Endothelial cell (in vitro differentiated cells): ENCODE data around the gene TATDN3. TPM values are rescaled to one million over a fixed set of nuclear protein-coding genes. Genes with fewer than 3 reads are reported as not detected.

Source experiments
- DNase-seq: peaks from one replicate; pipeline ENCODE4 v3.0.0; 2021; ENCODE audit warnings: low spot score
- H3K27ac Mint-ChIP-seq: one replicate; pipeline ENCODE4 v1.8.0; 2021; ENCODE audit warnings: mixed read lengths, inconsistent platforms; ENCODE audit not compliant: unreplicated experiment
- H3K27me3 Mint-ChIP-seq: one replicate; pipeline ENCODE4 v1.8.0; 2021; ENCODE audit warnings: mild to moderate bottlenecking, moderate library complexity, mixed read lengths, inconsistent platforms; ENCODE audit not compliant: unreplicated experiment
- H3K36me3 Mint-ChIP-seq: one replicate; pipeline ENCODE4 v1.8.0; 2021; ENCODE audit warnings: mild to moderate bottlenecking, low read depth, mixed read lengths, inconsistent platforms; ENCODE audit not compliant: unreplicated experiment
- H3K4me1 Mint-ChIP-seq: one replicate; pipeline ENCODE4 v1.8.0; 2021; ENCODE audit warnings: mild to moderate bottlenecking, mixed read lengths, inconsistent platforms; ENCODE audit not compliant: unreplicated experiment
- H3K4me3 Mint-ChIP-seq: one replicate; pipeline ENCODE4 v1.8.0; 2021; ENCODE audit warnings: mild to moderate bottlenecking, mixed read lengths, inconsistent platforms; ENCODE audit not compliant: unreplicated experiment
- H3K9me3 Mint-ChIP-seq: one replicate; pipeline ENCODE4 v1.8.0; 2021; ENCODE audit warnings: mixed read lengths, inconsistent platforms; ENCODE audit not compliant: unreplicated experiment
- total RNA-seq: library from RNA; stranded (reverse); fragmentation: NEBNext Ultra II Directional; extraction: Animal tissue kit (Norgen Biotek cat#: 25700); gene quantifications from one replicate; pipeline ENCODE4 v1.2.1, GENCODE V29; 2021; ENCODE audit not compliant: unreplicated experiment
- TF ChIP-seq, protein P1 (sequence below): fragments of 200-600 bp; sonication (generic); IDR thresholded peaks from one replicate; pipeline ENCODE4 v1.5.0; 2021; ENCODE audit warnings: antibody characterized with exemption; ENCODE audit not compliant: unreplicated experiment

The TATDN3 gene
- total RNA-seq, 1 donor from 2014 or later: 9.9 TPM

DNA sequence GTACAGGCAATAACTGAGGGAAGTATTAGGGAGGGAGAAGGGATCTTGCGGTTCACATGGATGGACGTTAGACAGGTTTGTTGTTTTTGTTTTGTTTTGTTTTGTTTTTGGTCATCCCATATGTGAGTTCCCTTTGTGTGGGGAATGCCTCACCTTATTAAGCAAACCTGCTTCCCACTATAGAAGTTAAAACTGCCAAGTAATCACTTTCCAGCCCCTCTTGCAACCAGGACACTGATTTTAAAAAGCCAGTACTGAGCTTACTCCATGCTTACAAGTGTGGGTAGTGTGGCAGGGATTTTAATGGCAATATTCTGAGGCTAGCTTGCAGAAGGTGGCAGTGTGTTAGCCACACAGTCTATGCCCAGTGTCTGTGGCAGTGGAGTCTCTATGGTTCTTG is 29.3 kb downstream of the TATDN3 start:
- Mint-ChIP-seq H3K27ac (no peak overlapping the region), H3K4me1 (peaks cover 5% of the 10 kb centered on the region), H3K36me3 (peaks cover 14% of the 10 kb centered on the region), H3K4me3 (no peak overlapping the region), H3K9me3 (peaks cover 7% of the 10 kb centered on the region), H3K27me3 (peaks cover 1% of the 10 kb centered on the region)
- no peak for DNase-seq
- TF ChIP-seq, protein P1, sequence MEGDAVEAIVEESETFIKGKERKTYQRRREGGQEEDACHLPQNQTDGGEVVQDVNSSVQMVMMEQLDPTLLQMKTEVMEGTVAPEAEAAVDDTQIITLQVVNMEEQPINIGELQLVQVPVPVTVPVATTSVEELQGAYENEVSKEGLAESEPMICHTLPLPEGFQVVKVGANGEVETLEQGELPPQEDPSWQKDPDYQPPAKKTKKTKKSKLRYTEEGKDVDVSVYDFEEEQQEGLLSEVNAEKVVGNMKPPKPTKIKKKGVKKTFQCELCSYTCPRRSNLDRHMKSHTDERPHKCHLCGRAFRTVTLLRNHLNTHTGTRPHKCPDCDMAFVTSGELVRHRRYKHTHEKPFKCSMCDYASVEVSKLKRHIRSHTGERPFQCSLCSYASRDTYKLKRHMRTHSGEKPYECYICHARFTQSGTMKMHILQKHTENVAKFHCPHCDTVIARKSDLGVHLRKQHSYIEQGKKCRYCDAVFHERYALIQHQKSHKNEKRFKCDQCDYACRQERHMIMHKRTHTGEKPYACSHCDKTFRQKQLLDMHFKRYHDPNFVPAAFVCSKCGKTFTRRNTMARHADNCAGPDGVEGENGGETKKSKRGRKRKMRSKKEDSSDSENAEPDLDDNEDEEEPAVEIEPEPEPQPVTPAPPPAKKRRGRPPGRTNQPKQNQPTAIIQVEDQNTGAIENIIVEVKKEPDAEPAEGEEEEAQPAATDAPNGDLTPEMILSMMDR: no peak

DNA sequence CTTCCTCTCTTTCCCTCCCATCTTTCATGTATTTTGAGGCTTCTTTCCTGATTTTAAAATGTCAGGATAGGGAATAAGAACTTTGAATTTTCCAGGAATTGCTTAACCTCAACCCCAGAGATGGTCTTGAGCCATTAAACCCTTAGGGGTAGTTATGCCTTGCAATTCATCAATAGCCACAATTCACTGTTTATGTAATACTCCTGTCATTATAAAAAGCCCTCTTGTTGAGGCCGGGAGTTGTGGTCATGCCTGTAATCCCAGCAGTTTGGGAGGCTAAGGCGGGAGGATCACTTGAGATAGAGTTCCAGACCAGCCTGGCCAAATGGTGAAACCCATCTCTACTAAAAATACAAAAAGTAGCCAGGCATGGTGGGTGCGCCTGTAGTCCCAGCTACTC is 31.3 kb downstream of the TATDN3 start:
- peaks cover 11% of the 10 kb centered on the region for H3K9me3 Mint-ChIP-seq
- no peak overlapping the region for H3K4me3 Mint-ChIP-seq
- peaks cover 28% of the 10 kb centered on the region for H3K36me3 Mint-ChIP-seq
- DNase-seq: no peak
- peaks cover 6% of the 10 kb centered on the region for H3K27me3 Mint-ChIP-seq
- peaks cover 5% of the 10 kb centered on the region for H3K4me1 Mint-ChIP-seq
- no peak overlapping the region for H3K27ac Mint-ChIP-seq
- TF ChIP-seq, protein P1: no peak

DNA sequence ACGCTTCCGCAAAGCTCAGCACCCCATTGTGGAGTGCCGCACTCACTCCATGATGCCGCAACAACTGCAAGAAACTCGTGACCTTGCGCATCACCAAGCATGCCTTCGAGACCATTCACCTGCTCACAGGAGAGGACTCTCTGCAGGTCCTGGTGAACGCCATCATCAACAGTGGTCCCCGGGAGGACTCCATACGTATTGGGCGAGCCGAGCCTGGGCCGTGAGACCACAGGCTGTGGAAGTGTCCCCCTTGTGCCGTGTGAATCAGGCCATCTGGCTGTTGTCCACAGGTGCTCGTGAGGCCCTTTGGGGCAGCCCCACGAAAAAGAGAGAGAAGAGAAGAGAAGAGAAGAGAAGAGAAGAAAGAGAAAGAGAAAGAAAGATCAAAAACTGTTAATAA is 32.5 kb downstream of the TATDN3 start:
- no peak for DNase-seq
- Mint-ChIP-seq H3K4me1 (peaks cover 5% of the 10 kb centered on the region), H3K9me3 (peaks cover 11% of the 10 kb centered on the region), H3K36me3 (peaks cover 28% of the 10 kb centered on the region), H3K4me3 (no peak overlapping the region), H3K27me3 (peaks cover 6% of the 10 kb centered on the region), H3K27ac (no peak overlapping the region)
- TF ChIP-seq, protein P1: no peak

DNA sequence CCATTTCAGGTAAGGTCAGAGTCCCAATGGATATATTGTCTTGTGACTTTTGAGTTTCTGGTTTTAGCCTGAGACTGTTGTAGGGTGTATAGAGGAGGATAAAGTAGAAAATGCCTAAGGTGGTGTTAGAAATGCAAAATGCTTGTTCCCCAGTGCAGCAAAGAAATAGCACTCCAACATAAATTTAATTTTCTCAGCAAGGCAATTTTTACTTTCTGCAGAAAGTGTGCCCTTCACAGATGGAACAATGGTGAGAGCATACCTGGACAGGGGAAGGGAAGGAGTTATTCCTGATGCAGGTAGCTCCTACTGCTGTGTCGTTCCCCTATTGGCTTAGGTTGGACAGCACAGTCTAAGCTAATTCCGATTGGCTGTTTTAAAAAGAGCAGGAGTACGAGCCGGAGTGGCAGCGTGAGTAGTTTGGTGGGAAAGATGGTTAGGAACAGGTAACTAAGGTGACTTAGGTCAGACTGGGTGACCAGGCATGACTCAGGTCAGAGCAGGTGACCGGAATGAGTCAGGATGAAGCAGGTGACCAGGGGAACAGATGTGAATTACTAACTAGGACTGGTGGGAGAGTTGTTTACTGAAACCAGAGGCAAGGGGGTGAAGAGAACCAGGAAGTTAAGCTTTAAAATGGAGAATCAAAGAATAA is 34.2 kb downstream of the TATDN3 start:
- peaks cover 28% of the 10 kb centered on the region for H3K36me3 Mint-ChIP-seq
- H3K27me3 Mint-ChIP-seq: peaks cover 6% of the 10 kb centered on the region
- H3K4me3 Mint-ChIP-seq: no peak overlapping the region
- H3K4me1 Mint-ChIP-seq: no peaks in the 10 kb centered on the region
- TF ChIP-seq, protein P1: no peak
- no peak for DNase-seq
- H3K27ac Mint-ChIP-seq: no peak overlapping the region
- H3K9me3 Mint-ChIP-seq: peaks cover 11% of the 10 kb centered on the region

DNA sequence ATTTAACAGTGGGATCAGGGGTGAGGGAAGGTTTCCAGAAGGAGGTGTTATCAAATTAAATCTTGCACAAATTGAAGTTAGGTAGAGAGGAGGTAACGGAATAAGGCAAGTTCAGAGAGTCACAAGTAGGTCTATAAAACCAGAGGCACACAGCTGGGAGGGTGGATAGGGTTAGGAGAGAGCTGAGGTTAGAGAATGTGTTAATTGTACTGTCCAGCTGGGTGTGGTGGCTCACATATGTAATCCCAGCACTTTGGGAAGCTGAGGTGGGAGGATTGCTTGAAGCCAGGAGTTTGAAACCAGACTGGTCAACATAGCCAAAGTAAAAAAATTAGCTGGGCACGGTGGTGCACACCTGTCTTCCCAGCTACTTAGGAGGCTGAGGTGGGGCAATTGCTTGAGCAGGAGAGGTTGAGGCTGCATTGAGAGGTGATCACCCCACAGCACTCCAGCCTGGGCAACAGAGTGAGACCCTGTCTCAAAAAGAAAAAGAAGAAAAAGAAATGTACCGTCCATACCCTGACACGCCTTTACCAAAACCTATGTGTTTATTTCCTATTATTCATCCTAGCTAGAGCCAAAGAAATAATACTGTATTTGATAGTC is 35.6 kb downstream of the TATDN3 start:
- H3K36me3 Mint-ChIP-seq: peaks cover 28% of the 10 kb centered on the region
- peak overlapping the region; percentile 1 for H3K4me3 Mint-ChIP-seq
- peaks cover 6% of the 10 kb centered on the region for H3K27me3 Mint-ChIP-seq

More for the DNA sequence above, 35.6 kb downstream of the TATDN3 start:
- DNase-seq: no peak
- TF ChIP-seq, protein P1: no peak
- peaks cover 11% of the 10 kb centered on the region for H3K9me3 Mint-ChIP-seq
- no peak overlapping the region for H3K27ac Mint-ChIP-seq
- peaks cover 3% of the 10 kb centered on the region for H3K4me1 Mint-ChIP-seq
